ENCODE data around the gene DEFB129.
"Not testable (repeated sequence)": the region's sequence is repeated elsewhere in the genome, so short reads cannot be mapped to it uniquely, and the experiment has no call there.

Gene DEFB129

GRCh38 chr20:226958-227357 is at the start of gene DEFB129:
Gene DEFB129, plus strand, starts transcription at chr20:227258. Its CDS starts 31 bp downstream, at chr20:227289.
- no peak for DNase-seq

- no peak for DNase-seq
Observed at GRCh38 chr20:184288-184687, 42.8 kb upstream of the DEFB129 start.

- no peak for DNase-seq
Observed at GRCh38 chr20:187733-188132, 39.3 kb upstream of the DEFB129 start.

GRCh38 chr20:189611-190010 is 37.4 kb upstream of the DEFB129 start, which contains the start of gene DEFB128:
Gene DEFB128, minus strand, starts transcription at chr20:189711. Its CDS starts 88 bp downstream, at chr20:189623.
- DNase-seq = no peak

- no peak for DNase-seq
Observed at GRCh38 chr20:198225-198624, 28.8 kb upstream of the DEFB129 start.

- no peak for DNase-seq
Observed at GRCh38 chr20:199996-200395, 27.1 kb upstream of the DEFB129 start.

- not testable (repeated sequence) for DNase-seq
Observed at GRCh38 chr20:203630-204029, 23.4 kb upstream of the DEFB129 start.

- DNase-seq = no peak
Observed at GRCh38 chr20:208942-209566, 18.0 kb upstream of the DEFB129 start.

- DNase-seq = no peak
Observed at GRCh38 chr20:210809-211502, 16.1 kb upstream of the DEFB129 start.

GRCh38 chr20:214383-214782 is 12.7 kb upstream of the DEFB129 start:
- no peak for DNase-seq

GRCh38 chr20:215796-216195 is 11.3 kb upstream of the DEFB129 start:
- DNase-seq = no peak

GRCh38 chr20:217266-217665 is 9.8 kb upstream of the DEFB129 start:
- no peak for DNase-seq

GRCh38 chr20:219290-220115 is 7.6 kb upstream of the DEFB129 start:
- no peak for DNase-seq

- DNase-seq = no peak
Observed at GRCh38 chr20:221258-221830, 5.7 kb upstream of the DEFB129 start.

- DNase-seq = not testable (repeated sequence)
Observed at GRCh38 chr20:225879-226278, 1.2 kb upstream of the DEFB129 start.

- no peak for DNase-seq
Observed at GRCh38 chr20:227439-228105, 514 bp downstream of the DEFB129 start.

GRCh38 chr20:235891-236290 is 8.8 kb downstream of the DEFB129 start:
- no peak for DNase-seq

GRCh38 chr20:237489-237888 is 10.4 kb downstream of the DEFB129 start:
- DNase-seq = no peak

- no peak for DNase-seq
Observed at GRCh38 chr20:237929-238328, 10.9 kb downstream of the DEFB129 start.

GRCh38 chr20:242905-243304 is 15.8 kb downstream of the DEFB129 start:
- DNase-seq = no peak

GRCh38 chr20:251354-251753 is 24.3 kb downstream of the DEFB129 start:
- no peak for DNase-seq

- no peak for DNase-seq
Observed at GRCh38 chr20:252801-253200, 25.7 kb downstream of the DEFB129 start.

- DNase-seq = not testable (repeated sequence)
Observed at GRCh38 chr20:253447-253846, 26.4 kb downstream of the DEFB129 start.

Data from 8988T (cell line).